K562 (cell line): ENCODE measurements around the gene MBNL2. TPM values are rescaled to one million over a fixed set of nuclear protein-coding genes. Genes with fewer than 3 reads are reported as not detected.

Source experiments
- ATAC-seq: fragments of 200-7000 bp; cut with Tn5 transposase; 3 replicates; pipeline ENCODE4 v1.9.1; 2020; ENCODE audit warnings: moderate library complexity
- BruUV-seq: library from RNA; stranded (reverse); fragments of 400-500 nt; replicated peaks from 2 replicates; lab custom pipeline; 2021; lab: Mats Ljungman, UMichigan
- CTCF ChIA-PET: fragments of 300-600 bp; formaldehyde crosslinking; extraction: SDS; loops from one replicate; lab custom pipeline; 2021; ENCODE audit warnings: low intra/inter-chr PET ratio; lab: Yijun Ruan, JAX
- POLR2A ChIA-PET: fragments of 300-600, 350-650 bp; sonication (Branson Sonifier 250); formaldehyde crosslinking; extraction: SDS; loops from one replicate; lab custom pipeline; 2021; ENCODE audit warnings: antibody characterized with exemption, inconsistent platforms; lab: Yijun Ruan, JAX
- DNase-seq, 4 experiments: peaks; one replicate each; pipeline versions ENCODE4 v3.0.0 to v3.0.0-alpha.2; 2011 to 2018; ENCODE audit warnings: low spot score in 3 of 4, mixed read lengths in 3 of 4; ENCODE audit errors: extremely low read depth in 1 of 4
- FAIRE-seq: peaks from 2 replicates; lab custom pipeline; 2011; peaks lifted over from hg19 to GRCh38; lab: Jason Lieb, UNC
- H2AFZ ChIP-seq: 2 replicates; pipeline ENCODE4 v1.6.0; 2011; ENCODE audit warnings: low read depth, low read length, control low read depth, inconsistent platforms
- H3K27ac ChIP-seq: fragments of 200-600 bp; 3 replicates; pipeline ENCODE4 v1.8.0; 2011; ENCODE audit warnings: low read depth, mild to moderate bottlenecking, control low read depth, inconsistent platforms, low read length, moderate library complexity, mixed read lengths; ENCODE audit errors: extremely low read depth
- H3K27me3 ChIP-seq, 2 experiments: fragments of 300-600 bp in 1 of 2; 2 replicates in 1 of 2; 3 replicates in 1 of 2; pipeline versions ENCODE4 v1.6.0 to v1.8.0; 2011; ENCODE audit warnings: inconsistent platforms in 2 of 2, low read length in 2 of 2, mild to moderate bottlenecking in 1 of 2, mixed read lengths in 1 of 2, moderate library complexity in 1 of 2; ENCODE audit not compliant: control insufficient read depth in 2 of 2, insufficient read depth in 2 of 2
- H3K36me3 ChIP-seq: fragments of 300-600 bp; 3 replicates; pipeline ENCODE4 v1.8.0; 2011; ENCODE audit warnings: mild to moderate bottlenecking, low read length, inconsistent platforms; ENCODE audit not compliant: control insufficient read depth, insufficient read depth
- H3K4me1 ChIP-seq, 2 experiments: fragments of 200-600 bp in 1 of 2; replicated peaks in 1 of 2; 2 replicates in 1 of 2; 3 replicates in 1 of 2; pipeline versions ENCODE4 v1.5.1 to v1.8.0; 2011; ENCODE audit warnings: inconsistent platforms in 2 of 2, low read length in 2 of 2, mild to moderate bottlenecking in 1 of 2, mixed read lengths in 1 of 2, moderate library complexity in 1 of 2; ENCODE audit not compliant: control insufficient read depth in 2 of 2, insufficient read depth in 2 of 2
- H3K4me2 ChIP-seq: 2 replicates; pipeline ENCODE4 v1.6.1; 2011; ENCODE audit warnings: low read length, control low read depth, inconsistent platforms, mixed read lengths; ENCODE audit not compliant: insufficient read depth
- H3K4me3 ChIP-seq: fragments of 200-600 bp; sonication (generic), shearing (Covaris generic); 2 replicates; pipeline ENCODE4 v1.5.1; 2016; ENCODE audit warnings: control low read depth, inconsistent platforms
- H3K79me2 ChIP-seq: fragments of 200-600 bp; 3 replicates; pipeline ENCODE4 v1.8.0; 2011; ENCODE audit warnings: low read length, inconsistent platforms; ENCODE audit not compliant: control insufficient read depth, insufficient read depth
- H3K9ac ChIP-seq, 2 experiments: 2 replicates each; pipeline versions ENCODE4 v1.6.0 to v1.6.1; 2011; ENCODE audit warnings: low read depth in 2 of 2, low read length in 2 of 2, control low read depth in 1 of 2, inconsistent platforms in 1 of 2, mild to moderate bottlenecking in 1 of 2, mixed read lengths in 1 of 2; ENCODE audit not compliant: insufficient read depth in 1 of 2
- H3K9me1 ChIP-seq: one replicate; pipeline ENCODE4 v1.6.0; 2011; ENCODE audit warnings: inconsistent platforms, mild to moderate bottlenecking, low read length, moderate library complexity; ENCODE audit not compliant: control insufficient read depth, insufficient read depth
- H3K9me3 ChIP-seq: replicated peaks from 2 replicates; pipeline ENCODE4 v1.5.1; 2011; ENCODE audit warnings: low read depth, low read length, inconsistent platforms; ENCODE audit not compliant: control insufficient read depth, insufficient read depth
- H4K20me1 ChIP-seq: replicated peaks from 2 replicates; pipeline ENCODE4 v1.6.1; 2011; ENCODE audit warnings: low read length, inconsistent platforms, mixed read lengths; ENCODE audit not compliant: control insufficient read depth, insufficient read depth
- ADNP ChIP-seq: fragments of 200-800 bp; sonication (Bioruptor generic); IDR thresholded peaks from 2 replicates; pipeline ENCODE4 v1.6.1; 2016; ENCODE audit warnings: missing genetic modification characterization, missing compliant biosample characterization
- CCNT2 ChIP-seq: IDR thresholded peaks from 2 replicates; pipeline ENCODE4 v1.6.1; 2011; ENCODE audit warnings: borderline replicate concordance, low read depth, mild to moderate bottlenecking, moderate library complexity, mixed read lengths, low read length; ENCODE audit not compliant: insufficient read length; ENCODE audit errors: extremely low read depth
- CREM ChIP-seq: IDR thresholded peaks from 2 replicates; pipeline ENCODE4 v1.6.1; 2014; ENCODE audit warnings: antibody characterized with exemption, low read depth
- DPF2 ChIP-seq: fragments of 450-650 bp; IDR thresholded peaks from 2 replicates; pipeline ENCODE4 v1.6.1; 2016
- HCFC1 ChIP-seq: IDR thresholded peaks from 2 replicates; pipeline ENCODE4 v1.6.1; 2012; ENCODE audit warnings: low read depth, low read length, improper control_type of control experiment
- HNRNPUL1 ChIP-seq: fragments of 200-400 bp; formaldehyde crosslinking; IDR thresholded peaks from 2 replicates; pipeline ENCODE4 v1.6.1; 2017; ENCODE audit warnings: low read length
- NFIC ChIP-seq: fragments of 450-650 bp; IDR thresholded peaks from 2 replicates; pipeline ENCODE4 v1.6.1; 2017; ENCODE audit warnings: mild to moderate bottlenecking, inconsistent platforms
- PML ChIP-seq: IDR thresholded peaks from 2 replicates; pipeline ENCODE4 v1.6.1; 2012; ENCODE audit warnings: low read length, inconsistent platforms
- SIN3A ChIP-seq, 2 experiments: fragments of 150-350 bp in 1 of 2; IDR thresholded peaks; 2 replicates each; pipeline ENCODE4 v1.6.1; 2011 to 2016; ENCODE audit warnings: borderline replicate concordance in 2 of 2, low read depth in 2 of 2, low read length in 2 of 2, mild to moderate bottlenecking in 2 of 2, moderate library complexity in 2 of 2; ENCODE audit not compliant: control insufficient read depth in 1 of 2
- ZBED1 ChIP-seq: IDR thresholded peaks from 2 replicates; pipeline ENCODE4 v1.6.1; 2014
- ZNF224 ChIP-seq: sonication (generic); formaldehyde crosslinking; IDR thresholded peaks from 2 replicates; pipeline ENCODE4 v1.8.0; 2022; ENCODE audit warnings: mild to moderate bottlenecking, missing genetic modification reagents
- WGBS: fragments of 100-300 bp; shearing (Covaris generic); methylation state at CpG from one replicate; pipeline ENCODE4 v1.1.6; 2016; ENCODE audit warnings: low coverage, mixed read lengths; ENCODE audit not compliant: insufficient coverage; ENCODE audit errors: missing lambda C conversion rate; 5-methylcytosine and 5-hydroxymethylcytosine counted together
- in situ Hi-C: fragments of 300-500 bp; cut with MboI; formaldehyde crosslinking; loops from 4 replicates; pipeline ENCODE4 v1.15.0; 2018; ENCODE audit warnings: inconsistent platforms, mixed read lengths
- intact Hi-C: fragments of 100-400 bp; cut with micrococcal nuclease; formaldehyde crosslinking; loops from 2 replicates; pipeline ENCODE4 v1.14.2; 2022
- polyA plus RNA-seq, 8 experiments: library from polyadenylated mRNA; depleted of rRNA in 4 of 8; stranded (reverse) in 5 of 8; unstranded in 3 of 8; fragments of >200 nt; fragmentation: Nextera tagmentation in 2 of 8; fragmentation: Illumina TruSeq in 1 of 8; extraction: Ambion mirVana in 2 of 8; extraction: Trizol in 1 of 8; gene quantifications; 2 replicates each; pipeline versions ENCODE4 v1.2.1 to v1.2.3, GENCODE V29; 2011 to 2014; ENCODE audit warnings: inconsistent platforms in 1 of 8, missing spikeins in 1 of 8
- total RNA-seq, 7 experiments: library from RNA; depleted of rRNA in 6 of 7; stranded (reverse); fragments of >200 nt in 6 of 7; fragmentation: Illumina TruSeq in 2 of 7; extraction: Trizol in 2 of 7; gene quantifications; 2 replicates each; pipeline versions ENCODE4 v1.2.1 to v1.2.3, GENCODE V29; 2011 to 2021; ENCODE audit warnings: low replicate concordance in 1 of 7
- TF ChIP-seq, protein P1 (sequence below), 3 experiments: IDR thresholded peaks in 2 of 3; conservative IDR thresholded peaks in 1 of 3; 2 replicates each; pipeline ENCODE4 v1.5.1; 2011 to 2012; ENCODE audit warnings: low read length in 3 of 3, mild to moderate bottlenecking in 3 of 3, control low read depth in 2 of 3, improper control_type of control experiment in 1 of 3, inconsistent platforms in 1 of 3, low read depth in 1 of 3, mixed read lengths in 1 of 3, moderate library complexity in 1 of 3; ENCODE audit not compliant: insufficient read depth in 2 of 3
- TF ChIP-seq, protein P2 (sequence below): sonication (generic); formaldehyde crosslinking; IDR thresholded peaks from 2 replicates; pipeline ENCODE4 v1.9.0; 2022; ENCODE audit warnings: mild to moderate bottlenecking, missing genetic modification reagents
- TF ChIP-seq, protein P3 (sequence below): fragments of 250-450 bp; sonication (Bioruptor Pico); IDR thresholded peaks from 2 replicates; pipeline ENCODE4 v1.5.0; 2022; ENCODE audit warnings: mild to moderate bottlenecking
- TF ChIP-seq, protein P4 (sequence below): sonication (generic); formaldehyde crosslinking; IDR thresholded peaks from 2 replicates; pipeline ENCODE4 v1.8.0; 2022; ENCODE audit warnings: mild to moderate bottlenecking, missing genetic modification reagents

The MBNL2 gene
- total and polyA plus RNA-seq, 9 of the 15 experiments (the other 6 are each of a cell fraction or from before 2014, with no cell fraction given), result 7.0 to 24.8 (median 13.8) TPM

DNA sequence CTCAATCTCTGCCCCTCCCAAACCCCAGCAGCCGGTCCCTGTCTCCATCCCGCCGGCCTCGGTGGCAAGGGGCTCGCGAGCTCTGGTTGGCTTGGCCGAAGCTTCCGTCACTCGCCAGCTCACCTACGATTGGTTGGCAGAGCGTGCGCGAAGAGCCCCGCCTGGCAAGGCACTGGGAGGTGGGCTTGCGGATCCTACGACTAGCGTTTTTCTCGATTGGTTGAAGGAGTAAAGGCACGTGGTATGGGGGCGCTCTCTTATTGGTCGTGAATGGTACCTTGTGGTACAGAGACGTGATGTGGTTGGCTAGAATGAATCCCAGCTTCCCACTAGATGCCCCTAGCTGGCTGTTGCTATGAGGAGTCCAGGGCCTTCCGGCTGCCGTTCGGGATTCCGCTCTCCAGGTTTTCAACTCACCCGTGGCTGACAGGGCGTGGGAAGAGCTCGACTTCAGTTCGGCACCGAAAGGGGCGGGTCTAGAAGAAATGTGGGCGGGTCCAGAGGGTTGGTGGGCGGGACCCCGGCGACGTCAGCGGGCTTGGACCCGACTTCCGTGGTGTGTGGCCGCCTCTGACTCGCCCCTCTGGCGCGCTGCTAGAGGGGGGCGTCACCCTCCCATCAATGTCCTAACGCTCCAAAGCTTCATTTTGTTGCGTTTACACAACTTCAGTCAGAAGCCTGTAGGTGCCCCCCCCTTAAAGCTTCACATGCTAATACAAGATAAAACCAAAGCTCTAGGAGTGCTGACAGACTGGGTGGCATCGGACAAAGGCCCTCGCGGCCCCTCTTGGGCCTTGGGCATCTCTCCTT is 211.0 kb downstream of the MBNL2 start:
- TSS peak; percentile 60 for BruUV-seq
- FAIRE-seq (peak; percentile 94), ATAC-seq (peak; percentile 91)
- TF ChIP-seq DPF2 (0 out of 2 replicates have a peak, but pooled peaks have one; percentile 8), CREM (peak; percentile 85), HNRNPUL1 (no peak), ADNP (tag) (no peak), ZBED1 (no peak), PML (peak; percentile 41; the same call in 1 of the 2 replicates), HCFC1 (no peak), CCNT2 (peak; percentile 11), NFIC (no peak; the same call in 1 of the 2 replicates), SIN3A (IDR thresholded peaks at IDR 0.05; ENCODE audit: borderline replicate concordance in 2 of 2, control insufficient read depth in 1 of 2, low read depth in 2 of 2, low read length in 2 of 2) (peak in 1 of 2 experiments; percentile 49; a peak in 1 of 4 replicates), ZNF224 (no peak)
- TF ChIP-seq, protein P1, sequence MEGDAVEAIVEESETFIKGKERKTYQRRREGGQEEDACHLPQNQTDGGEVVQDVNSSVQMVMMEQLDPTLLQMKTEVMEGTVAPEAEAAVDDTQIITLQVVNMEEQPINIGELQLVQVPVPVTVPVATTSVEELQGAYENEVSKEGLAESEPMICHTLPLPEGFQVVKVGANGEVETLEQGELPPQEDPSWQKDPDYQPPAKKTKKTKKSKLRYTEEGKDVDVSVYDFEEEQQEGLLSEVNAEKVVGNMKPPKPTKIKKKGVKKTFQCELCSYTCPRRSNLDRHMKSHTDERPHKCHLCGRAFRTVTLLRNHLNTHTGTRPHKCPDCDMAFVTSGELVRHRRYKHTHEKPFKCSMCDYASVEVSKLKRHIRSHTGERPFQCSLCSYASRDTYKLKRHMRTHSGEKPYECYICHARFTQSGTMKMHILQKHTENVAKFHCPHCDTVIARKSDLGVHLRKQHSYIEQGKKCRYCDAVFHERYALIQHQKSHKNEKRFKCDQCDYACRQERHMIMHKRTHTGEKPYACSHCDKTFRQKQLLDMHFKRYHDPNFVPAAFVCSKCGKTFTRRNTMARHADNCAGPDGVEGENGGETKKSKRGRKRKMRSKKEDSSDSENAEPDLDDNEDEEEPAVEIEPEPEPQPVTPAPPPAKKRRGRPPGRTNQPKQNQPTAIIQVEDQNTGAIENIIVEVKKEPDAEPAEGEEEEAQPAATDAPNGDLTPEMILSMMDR (IDR thresholded peaks at IDR 0.05 in 2 of 3, conservative IDR thresholded peaks at IDR 0.05 in 1 of 3; ENCODE audit: insufficient read depth in 2 of 3, low read depth in 1 of 3, low read length in 3 of 3), result no peak
- TF ChIP-seq, protein P2, sequence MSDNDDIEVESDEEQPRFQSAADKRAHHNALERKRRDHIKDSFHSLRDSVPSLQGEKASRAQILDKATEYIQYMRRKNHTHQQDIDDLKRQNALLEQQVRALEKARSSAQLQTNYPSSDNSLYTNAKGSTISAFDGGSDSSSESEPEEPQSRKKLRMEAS, result 0 out of 2 replicates have a peak, but pooled peaks have one; percentile 19
- TF ChIP-seq, protein P3, sequence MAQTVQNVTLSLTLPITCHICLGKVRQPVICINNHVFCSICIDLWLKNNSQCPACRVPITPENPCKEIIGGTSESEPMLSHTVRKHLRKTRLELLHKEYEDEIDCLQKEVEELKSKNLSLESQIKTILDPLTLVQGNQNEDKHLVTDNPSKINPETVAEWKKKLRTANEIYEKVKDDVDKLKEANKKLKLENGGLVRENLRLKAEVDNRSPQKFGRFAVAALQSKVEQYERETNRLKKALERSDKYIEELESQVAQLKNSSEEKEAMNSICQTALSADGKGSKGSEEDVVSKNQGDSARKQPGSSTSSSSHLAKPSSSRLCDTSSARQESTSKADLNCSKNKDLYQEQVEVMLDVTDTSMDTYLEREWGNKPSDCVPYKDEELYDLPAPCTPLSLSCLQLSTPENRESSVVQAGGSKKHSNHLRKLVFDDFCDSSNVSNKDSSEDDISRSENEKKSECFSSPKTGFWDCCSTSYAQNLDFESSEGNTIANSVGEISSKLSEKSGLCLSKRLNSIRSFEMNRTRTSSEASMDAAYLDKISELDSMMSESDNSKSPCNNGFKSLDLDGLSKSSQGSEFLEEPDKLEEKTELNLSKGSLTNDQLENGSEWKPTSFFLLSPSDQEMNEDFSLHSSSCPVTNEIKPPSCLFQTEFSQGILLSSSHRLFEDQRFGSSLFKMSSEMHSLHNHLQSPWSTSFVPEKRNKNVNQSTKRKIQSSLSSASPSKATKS (CRISPR knock-in tag), result no peak
- TF ChIP-seq, protein P4, sequence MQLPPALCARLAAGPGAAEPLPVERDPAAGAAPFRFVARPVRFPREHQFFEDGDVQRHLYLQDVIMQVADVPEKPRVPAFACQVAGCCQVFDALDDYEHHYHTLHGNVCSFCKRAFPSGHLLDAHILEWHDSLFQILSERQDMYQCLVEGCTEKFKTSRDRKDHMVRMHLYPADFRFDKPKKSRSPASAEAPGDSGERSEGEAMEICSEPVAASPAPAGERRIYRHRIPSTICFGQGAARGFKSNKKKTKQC (CRISPR knock-in tag), result 0 out of 2 replicates have a peak, but pooled peaks have one; percentile 34

More for the DNA sequence above, 211.0 kb downstream of the MBNL2 start:
- ChIA-PET CTCF (no interaction called here), POLR2A (interaction anchor here (0.6 to 1.2 kb wide), 3 partner anchors 18 to 71 kb away, joined by 3 to 4 read pairs (median 4); no protein-coding TSS in a partner anchor)
- no peaks in the 10 kb centered on the region; the same call in 1 of the 2 replicates for H3K9me3 ChIP-seq
- peak overlapping the region; percentile 85 for H3K27ac ChIP-seq
- intact Hi-C loops, result loop anchor here (2.0 to 10.0 kb wide), 3 partner anchors 172 to 1758 kb away; partner anchors contain the start of genes DNAJC3 and MBNL2
- H3K79me2 ChIP-seq, result peaks cover 23% of the 10 kb centered on the region
- no peaks in the 10 kb centered on the region for H3K27me3 ChIP-seq
- H3K9me1 ChIP-seq, result no peaks in the 10 kb centered on the region
- peak overlapping the region; percentile 93 for H2AFZ ChIP-seq
- H3K4me3 ChIP-seq, result peak overlapping the region; percentile 49
- peak; percentile 81 to 88 (median 84) for DNase-seq
- WGBS, result 38% methylated on average over 31 of the region's 50 CpGs
- no peaks in the 10 kb centered on the region for H3K36me3 ChIP-seq
- in situ Hi-C loops, result no loop called here
- peak overlapping the region; percentile 85 for H3K4me2 ChIP-seq
- no peaks in the 10 kb centered on the region for H4K20me1 ChIP-seq
- peaks cover 6 to 16% of the 10 kb centered on the region in 2 experiments; a peak in 4 of 5 replicates for H3K4me1 ChIP-seq
- peak overlapping the region; percentile 75 to 87 for H3K9ac ChIP-seq
